Midbrain (tissue), 1 donor: ENCODE measurements around the gene MMP28.
"Not testable (repeated sequence)": the region's sequence is repeated elsewhere in the genome, so short reads cannot be mapped to it uniquely, and the experiment has no call there.

Experiments used
- DNase-seq: peaks from one replicate; lab custom pipeline; 2025; lab: John Stamatoyannopoulos, UW

MMP28 gene

DNA sequence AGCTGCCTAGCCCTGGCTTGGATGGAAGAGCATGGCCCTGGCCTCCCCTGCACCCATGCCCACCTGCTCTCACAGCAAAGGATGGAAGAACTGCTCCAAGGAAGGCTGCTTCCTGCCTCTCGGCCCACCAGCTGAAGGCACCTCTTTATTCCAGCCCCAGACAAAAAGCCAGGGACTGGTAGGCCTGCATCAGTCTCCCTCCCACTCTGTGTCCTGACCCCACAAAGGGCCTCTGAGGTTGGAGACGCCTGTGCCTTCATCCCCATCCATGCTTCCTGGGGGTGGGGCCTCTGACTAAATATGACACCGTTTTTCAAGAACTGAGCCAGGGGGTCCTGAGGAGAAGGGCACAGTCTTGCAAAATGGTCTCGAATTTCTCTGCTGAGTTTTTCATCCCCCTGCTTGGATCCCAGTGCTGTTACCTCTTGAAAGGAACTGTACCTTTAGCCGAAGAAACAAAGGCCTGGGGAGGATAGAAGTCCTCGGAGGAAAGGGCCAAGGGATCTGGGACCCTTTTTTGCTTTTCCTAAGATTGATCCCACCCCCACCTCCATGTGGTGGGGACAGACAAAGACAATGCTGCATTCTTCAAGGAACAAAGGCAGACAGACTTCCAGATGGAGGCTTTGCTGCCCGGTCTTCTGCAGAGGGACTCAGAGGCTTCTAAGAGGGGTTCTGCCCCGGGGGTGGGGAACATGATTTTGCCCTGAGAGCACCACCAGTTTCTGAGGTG, 29.5 kb downstream of the MMP28 start:
- DNase-seq = no peak

- no peak for DNase-seq
Observed at GRCh38 chr17:35765086-35765710, 30.2 kb downstream of the MMP28 start.

- peak; percentile 89 for DNase-seq
Observed at GRCh38 chr17:35764123-35764991, 31.1 kb downstream of the MMP28 start.

DNA sequence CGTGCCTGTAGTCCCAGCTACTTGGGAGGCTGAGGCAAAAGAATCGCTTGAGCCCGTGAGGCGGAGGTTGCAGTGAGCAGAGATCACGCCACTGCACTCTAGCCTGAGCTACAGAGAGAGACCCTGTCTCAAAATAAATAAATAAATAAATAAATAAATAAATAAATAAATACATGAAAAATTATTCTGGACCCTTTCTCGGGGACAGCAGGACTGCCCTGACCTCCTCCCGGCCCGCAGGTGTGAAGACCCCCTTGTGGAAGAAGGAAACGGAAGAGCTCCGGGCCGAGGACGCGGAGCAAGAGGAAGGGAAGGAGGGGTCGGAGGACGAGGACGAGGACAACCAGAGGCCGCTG, 31.7 kb downstream of the MMP28 start:
- no peak for DNase-seq

GRCh38 chr17:35761601-35762000, 33.8 kb downstream of the MMP28 start:
- no peak for DNase-seq

GRCh38 chr17:35760587-35760986, 34.9 kb downstream of the MMP28 start, which contains the start of gene C17orf50:
C17orf50 (plus strand) TSS chr17:35760887; CDS start chr17:35760942, 55 bp downstream.
- no peak for DNase-seq

DNA sequence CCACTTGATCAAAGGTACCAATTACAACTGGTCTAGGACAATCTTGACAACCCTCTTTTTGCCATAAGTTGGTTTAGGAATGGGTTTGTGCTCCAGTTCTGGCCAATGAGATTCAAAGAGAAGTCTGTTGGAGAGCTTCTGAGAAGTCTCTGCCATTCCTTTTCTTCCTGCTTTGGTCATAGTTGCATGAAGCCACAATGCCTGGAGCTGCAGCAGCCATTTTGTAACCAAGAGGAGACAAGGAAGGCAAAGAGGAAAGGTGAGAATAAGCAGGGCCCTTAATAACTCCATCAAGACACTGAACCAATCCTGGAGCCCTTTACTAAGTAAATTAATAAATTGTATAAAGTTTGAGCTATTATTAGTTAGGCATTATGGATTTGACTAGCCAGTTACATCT, 38.2 kb downstream of the MMP28 start:
- no peak for DNase-seq

GRCh38 chr17:35752945-35753764, 42.3 kb downstream of the MMP28 start, which contains the start of gene GAS2L2:
GAS2L2 (minus strand) TSS chr17:35753239; CDS start chr17:35752850, 389 bp downstream.
- no peak for DNase-seq

DNA sequence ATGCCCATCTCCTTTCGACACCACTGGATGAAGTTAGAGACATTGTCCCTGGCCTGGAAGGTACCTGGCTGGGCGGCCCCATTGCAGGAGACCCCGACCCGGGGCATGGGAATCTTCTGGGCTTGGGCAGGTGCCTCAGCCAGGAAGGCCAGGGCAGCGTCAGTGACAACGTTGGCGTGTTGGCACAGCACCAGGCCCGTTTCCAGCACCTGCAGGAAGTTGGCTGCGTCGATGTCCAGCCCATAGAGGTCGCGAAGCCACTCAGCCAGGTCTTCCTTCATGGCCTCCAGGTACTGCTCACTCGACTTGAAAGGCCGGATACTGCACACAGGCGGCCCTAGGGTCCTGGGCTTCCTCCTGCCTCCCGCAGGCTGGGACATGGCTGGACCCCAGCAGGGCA, 43.0 kb downstream of the MMP28 start:
- DNase-seq = no peak

DNA sequence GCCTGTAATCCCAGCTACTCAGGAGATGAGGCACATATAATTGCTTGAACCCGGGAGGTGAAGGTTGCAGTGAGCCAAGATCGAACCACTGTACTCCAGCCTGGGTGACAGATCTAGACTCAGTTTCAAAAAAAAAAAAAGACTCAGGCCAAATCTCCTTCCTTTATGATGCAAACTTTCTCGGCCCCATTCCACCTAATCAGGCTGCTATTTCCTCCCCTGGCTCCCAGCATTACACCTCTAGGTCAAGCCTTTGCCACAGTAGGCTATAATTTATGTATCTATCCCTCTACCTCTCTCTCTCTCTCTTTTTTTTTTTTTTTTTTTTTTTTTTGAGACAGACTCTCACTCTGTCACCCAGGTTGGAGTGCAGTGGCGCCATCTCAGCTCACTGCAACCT, 43.9 kb downstream of the MMP28 start:
- DNase-seq = not testable (repeated sequence)

DNA sequence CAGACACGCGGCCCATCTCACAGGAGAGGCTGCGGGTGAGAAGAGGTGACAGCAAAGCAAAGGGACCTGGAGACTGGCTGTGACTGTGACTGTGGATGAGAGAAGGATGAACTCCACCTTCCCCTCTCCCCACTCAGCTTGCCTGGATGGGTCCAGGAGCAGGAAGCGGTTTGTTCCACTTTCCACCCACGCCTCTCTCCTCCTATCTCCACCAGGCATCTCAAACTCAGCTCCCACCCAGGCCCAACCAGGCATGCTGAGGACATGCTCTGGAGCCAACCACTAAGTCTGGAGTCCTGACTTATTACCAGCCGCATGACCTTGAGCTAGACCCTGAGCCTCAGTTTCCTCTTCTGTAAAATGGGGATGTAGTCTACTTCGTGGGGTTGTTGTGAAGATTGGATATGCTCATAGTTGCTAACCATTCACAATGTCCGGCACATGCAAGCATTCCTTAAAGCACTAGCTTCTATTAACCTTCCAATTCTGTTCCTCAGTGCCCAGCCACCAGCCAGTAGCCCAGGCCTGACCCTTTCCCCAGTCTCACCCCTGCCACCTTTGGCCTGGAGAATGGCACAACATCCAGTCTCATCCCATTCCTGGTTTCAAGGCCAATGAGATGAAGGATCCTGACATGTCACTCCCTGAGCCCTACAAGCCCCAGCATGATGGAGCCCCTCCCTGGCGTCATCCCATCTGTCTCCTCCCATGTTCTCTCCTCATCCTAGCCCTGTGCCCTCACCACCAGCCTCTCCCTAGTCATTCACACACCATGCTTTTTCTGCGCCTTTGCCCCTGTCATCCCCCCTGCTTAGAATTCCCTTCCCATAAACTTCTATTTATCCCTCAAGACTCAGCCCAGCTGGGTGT, 44.7 kb downstream of the MMP28 start:
- no peak for DNase-seq

DNA sequence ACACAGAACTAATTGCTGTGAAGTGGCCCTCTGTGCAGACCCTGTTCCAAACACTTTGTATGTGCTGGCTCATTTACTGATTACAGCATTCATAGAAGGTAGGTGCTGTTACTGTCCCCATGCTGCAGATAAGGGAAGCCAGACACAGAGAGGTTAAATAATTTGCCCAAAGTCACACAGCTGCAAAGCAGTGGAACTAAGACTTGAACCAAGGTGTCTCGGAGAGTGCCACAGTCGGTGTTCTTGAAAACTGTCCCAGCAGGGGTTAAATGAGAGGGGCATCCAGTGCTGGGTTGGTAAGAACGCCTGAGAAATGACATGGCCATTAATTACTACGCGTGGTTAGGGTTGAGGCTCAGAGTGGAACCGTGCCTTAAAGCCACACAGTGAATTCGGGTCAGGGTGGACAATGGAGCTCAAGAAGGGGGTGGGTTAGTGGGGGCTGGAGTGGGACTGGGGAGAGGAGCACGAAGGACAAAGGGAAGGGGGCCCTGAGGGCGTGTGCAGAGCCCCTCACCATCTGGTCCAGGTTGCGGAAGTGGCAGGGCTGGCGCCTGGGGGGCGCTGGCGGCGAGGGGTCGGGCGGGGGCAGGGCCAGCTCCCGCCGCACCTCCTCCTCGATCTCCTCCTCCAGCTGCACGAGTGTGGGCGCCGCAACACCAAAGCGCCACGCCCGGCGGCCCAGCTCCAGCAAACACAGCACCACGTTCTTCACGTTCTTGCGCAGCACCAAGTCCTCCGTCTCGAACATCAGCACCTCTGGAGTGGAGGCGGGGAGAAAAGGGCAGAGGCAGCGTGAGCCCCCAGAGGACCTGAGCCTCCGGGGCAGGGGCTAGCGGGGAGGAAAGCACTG, 45.7 kb downstream of the MMP28 start:
- no peak for DNase-seq

DNA sequence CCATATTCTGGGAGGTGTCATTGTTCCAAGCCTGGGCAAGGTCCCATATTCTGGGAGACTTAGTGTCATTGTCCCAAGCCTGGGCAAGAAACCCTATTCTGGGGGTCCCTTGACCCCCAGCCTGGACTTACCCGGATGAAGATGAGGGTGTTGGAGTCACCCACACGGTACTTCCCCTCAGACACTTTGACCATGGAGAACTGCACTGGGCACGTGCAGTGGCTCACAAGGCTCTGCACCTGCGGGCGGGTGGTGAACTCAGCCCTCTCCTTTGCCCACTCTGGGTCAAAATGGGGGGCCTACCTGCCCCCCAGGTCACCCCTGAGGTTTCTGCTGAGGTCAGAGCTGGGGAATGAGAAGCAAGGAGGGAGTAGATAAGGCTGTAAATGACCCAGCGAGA, 46.5 kb downstream of the MMP28 start:
- no peak for DNase-seq

DNA sequence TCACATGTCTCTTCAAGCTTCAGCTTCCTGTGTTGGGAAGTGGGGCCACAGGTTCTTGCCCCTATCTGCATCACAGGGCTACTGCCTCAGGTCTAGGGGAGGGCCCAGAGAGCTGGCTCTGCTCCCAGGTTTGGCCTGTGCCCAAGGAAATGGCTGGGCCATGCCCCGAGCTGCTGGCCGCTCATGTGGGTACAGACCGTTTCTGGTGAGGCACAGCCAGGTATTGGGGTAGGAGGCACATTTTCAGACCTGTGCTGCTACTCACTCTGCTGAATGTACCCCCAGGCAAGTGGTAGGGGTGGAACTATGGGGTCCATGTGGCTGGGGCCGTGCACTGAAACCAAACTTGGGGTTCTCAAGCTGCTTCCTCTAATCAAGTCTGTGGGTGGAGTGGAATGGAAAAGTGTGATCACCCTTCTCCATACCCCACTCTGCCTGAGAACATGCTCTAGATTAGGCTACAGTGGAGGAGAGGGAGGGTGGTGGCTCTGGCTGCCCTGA, 47.0 kb downstream of the MMP28 start:
- no peak for DNase-seq

- peak; percentile 61 for DNase-seq
Observed at GRCh38 chr17:35747540-35748017, 47.9 kb downstream of the MMP28 start.

GRCh38 chr17:35745749-35746320, 49.6 kb downstream of the MMP28 start:
- DNase-seq = no peak

DNA sequence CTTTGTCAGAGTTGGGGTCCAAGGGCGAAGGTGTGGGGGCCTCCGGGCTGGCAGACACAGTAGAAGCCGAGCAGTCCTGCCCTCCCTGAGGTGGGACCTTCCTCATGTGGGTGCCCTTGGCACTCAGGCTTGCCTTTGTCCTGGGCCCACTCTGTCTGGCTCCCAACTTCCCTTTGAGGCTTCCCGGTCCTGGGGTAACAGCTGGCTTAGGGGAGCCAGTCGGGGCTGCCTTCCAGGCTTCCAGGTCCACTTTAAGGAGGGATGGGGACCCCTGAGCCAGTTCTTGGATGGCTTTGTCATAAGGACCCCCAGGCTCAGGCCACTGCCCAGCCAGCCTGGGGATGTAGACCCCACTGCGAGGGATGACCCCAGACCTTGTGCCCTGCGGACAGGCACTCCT, 50.2 kb downstream of the MMP28 start:
- no peak for DNase-seq

- DNase-seq = no peak
Observed at GRCh38 chr17:35744830-35745229, 50.6 kb downstream of the MMP28 start.
